ENCODE measurements around the gene DYRK1B.

DYRK1B gene

DNA sequence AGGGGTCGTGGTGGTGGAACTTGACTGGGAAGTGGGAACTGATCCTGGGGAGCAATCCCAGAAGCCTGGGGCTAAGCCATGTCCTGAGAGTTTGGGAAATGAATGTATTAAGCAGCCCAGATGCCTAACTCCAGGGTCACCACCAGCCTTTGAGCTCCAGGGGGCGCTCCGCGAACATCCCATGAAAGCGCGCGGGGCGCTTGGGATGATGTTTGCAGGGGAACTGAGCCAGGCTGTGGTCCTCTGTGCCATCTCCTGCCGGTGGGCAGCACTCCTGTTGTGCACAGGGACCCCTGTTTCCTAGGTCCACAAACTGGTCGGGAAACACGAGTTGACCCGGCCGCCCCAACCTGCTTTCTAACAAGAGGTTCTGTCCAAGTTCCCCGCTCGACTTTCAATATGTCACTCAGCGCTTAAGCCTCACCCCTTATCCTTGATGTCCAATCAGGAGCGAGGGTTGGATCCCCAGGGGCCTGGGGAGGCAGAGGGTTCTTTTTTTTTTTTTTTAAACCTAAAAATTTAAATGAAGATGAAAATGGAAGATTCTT, 40.9 kb downstream of the DYRK1B start (continued):
- TF ChIP-seq, protein P1, sequence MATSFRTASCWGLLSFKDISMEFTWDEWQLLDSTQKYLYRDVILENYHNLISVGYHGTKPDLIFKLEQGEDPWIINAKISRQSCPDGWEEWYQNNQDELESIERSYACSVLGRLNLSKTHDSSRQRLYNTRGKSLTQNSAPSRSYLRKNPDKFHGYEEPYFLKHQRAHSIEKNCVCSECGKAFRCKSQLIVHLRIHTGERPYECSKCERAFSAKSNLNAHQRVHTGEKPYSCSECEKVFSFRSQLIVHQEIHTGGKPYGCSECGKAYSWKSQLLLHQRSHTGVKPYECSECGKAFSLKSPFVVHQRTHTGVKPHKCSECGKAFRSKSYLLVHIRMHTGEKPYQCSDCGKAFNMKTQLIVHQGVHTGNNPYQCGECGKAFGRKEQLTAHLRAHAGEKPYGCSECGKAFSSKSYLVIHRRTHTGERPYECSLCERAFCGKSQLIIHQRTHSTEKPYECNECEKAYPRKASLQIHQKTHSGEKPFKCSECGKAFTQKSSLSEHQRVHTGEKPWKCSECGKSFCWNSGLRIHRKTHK (tag by site-specific recombination; IDR thresholded peaks at IDR 0.05), result no peak
- TF ChIP-seq FEZF1 (tag by site-specific recombination; IDR thresholded peaks at IDR 0.05) (no peak), ZNF223 (tag by site-specific recombination; IDR thresholded peaks at IDR 0.05) (no peak), ZNF791 (tag by site-specific recombination; IDR thresholded peaks at IDR 0.05) (no peak), ZNF112 (tag by site-specific recombination; IDR thresholded peaks at IDR 0.05) (no peak), ZNF600 (tag by site-specific recombination; IDR thresholded peaks at IDR 0.05) (peak; percentile 77), GLIS2 (tag by site-specific recombination; IDR thresholded peaks at IDR 0.05) (peak; percentile 78), ZNF560 (tag by site-specific recombination; IDR thresholded peaks at IDR 0.05; ENCODE audit: borderline replicate concordance) (no peak), TRIM28 (IDR thresholded peaks at IDR 0.05; ENCODE audit: borderline replicate concordance, low read length) (no peak), ZFP3 (tag by site-specific recombination; IDR thresholded peaks at IDR 0.05; ENCODE audit: low read depth) (no peak), RBAK (tag by site-specific recombination; IDR thresholded peaks at IDR 0.05) (no peak), ZFHX2 (tag by site-specific recombination; conservative IDR thresholded peaks at IDR 0.05) (no peak), ZNF391 (tag by site-specific recombination; IDR thresholded peaks at IDR 0.05; ENCODE audit: borderline replicate concordance, low read depth) (peak; percentile 79; the same call in 1 of the 2 replicates), ZBTB8A (tag by site-specific recombination; IDR thresholded peaks at IDR 0.05) (peak; percentile 19; the same call in 1 of the 2 replicates), ZNF843 (tag by site-specific recombination; IDR thresholded peaks at IDR 0.05) (0 out of 2 replicates have a peak, but pooled peaks have one; percentile 30), ZNF624 (tag by site-specific recombination; IDR thresholded peaks at IDR 0.05) (no peak), ZFP41 (tag by site-specific recombination; IDR thresholded peaks at IDR 0.05; ENCODE audit: borderline replicate concordance) (no peak), ZNF473 (tag by site-specific recombination; IDR thresholded peaks at IDR 0.05) (no peak), ZNF626 (tag by site-specific recombination; IDR thresholded peaks at IDR 0.05) (no peak), ZNF654 (tag by site-specific recombination; IDR thresholded peaks at IDR 0.05; ENCODE audit: low read depth) (peak; percentile 98), KLF7 (tag by site-specific recombination; IDR thresholded peaks at IDR 0.05; ENCODE audit: borderline replicate concordance) (no peak), ZNF610 (tag by site-specific recombination; IDR thresholded peaks at IDR 0.05; ENCODE audit: borderline replicate concordance) (no peak), SETDB1 (IDR thresholded peaks at IDR 0.05; ENCODE audit: insufficient read length, low read length) (no peak), ZNF19 (tag by site-specific recombination; IDR thresholded peaks at IDR 0.05; ENCODE audit: low read depth) (no peak), GLIS1 (tag by site-specific recombination; IDR thresholded peaks at IDR 0.05) (peak; percentile 54; the same call in 1 of the 2 replicates), ZNF341 (tag by site-specific recombination; IDR thresholded peaks at IDR 0.05; ENCODE audit: low read depth) (no peak), REPIN1 (tag by site-specific recombination; IDR thresholded peaks at IDR 0.05; ENCODE audit: low read depth) (peak; percentile 61; the same call in 1 of the 2 replicates), YY2 (tag by site-specific recombination; IDR thresholded peaks at IDR 0.05) (no peak)
- TF ChIP-seq, protein P2, sequence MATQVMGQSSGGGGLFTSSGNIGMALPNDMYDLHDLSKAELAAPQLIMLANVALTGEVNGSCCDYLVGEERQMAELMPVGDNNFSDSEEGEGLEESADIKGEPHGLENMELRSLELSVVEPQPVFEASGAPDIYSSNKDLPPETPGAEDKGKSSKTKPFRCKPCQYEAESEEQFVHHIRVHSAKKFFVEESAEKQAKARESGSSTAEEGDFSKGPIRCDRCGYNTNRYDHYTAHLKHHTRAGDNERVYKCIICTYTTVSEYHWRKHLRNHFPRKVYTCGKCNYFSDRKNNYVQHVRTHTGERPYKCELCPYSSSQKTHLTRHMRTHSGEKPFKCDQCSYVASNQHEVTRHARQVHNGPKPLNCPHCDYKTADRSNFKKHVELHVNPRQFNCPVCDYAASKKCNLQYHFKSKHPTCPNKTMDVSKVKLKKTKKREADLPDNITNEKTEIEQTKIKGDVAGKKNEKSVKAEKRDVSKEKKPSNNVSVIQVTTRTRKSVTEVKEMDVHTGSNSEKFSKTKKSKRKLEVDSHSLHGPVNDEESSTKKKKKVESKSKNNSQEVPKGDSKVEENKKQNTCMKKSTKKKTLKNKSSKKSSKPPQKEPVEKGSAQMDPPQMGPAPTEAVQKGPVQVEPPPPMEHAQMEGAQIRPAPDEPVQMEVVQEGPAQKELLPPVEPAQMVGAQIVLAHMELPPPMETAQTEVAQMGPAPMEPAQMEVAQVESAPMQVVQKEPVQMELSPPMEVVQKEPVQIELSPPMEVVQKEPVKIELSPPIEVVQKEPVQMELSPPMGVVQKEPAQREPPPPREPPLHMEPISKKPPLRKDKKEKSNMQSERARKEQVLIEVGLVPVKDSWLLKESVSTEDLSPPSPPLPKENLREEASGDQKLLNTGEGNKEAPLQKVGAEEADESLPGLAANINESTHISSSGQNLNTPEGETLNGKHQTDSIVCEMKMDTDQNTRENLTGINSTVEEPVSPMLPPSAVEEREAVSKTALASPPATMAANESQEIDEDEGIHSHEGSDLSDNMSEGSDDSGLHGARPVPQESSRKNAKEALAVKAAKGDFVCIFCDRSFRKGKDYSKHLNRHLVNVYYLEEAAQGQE (tag by site-specific recombination; IDR thresholded peaks at IDR 0.05), result no peak
- TF ChIP-seq, protein P3, sequence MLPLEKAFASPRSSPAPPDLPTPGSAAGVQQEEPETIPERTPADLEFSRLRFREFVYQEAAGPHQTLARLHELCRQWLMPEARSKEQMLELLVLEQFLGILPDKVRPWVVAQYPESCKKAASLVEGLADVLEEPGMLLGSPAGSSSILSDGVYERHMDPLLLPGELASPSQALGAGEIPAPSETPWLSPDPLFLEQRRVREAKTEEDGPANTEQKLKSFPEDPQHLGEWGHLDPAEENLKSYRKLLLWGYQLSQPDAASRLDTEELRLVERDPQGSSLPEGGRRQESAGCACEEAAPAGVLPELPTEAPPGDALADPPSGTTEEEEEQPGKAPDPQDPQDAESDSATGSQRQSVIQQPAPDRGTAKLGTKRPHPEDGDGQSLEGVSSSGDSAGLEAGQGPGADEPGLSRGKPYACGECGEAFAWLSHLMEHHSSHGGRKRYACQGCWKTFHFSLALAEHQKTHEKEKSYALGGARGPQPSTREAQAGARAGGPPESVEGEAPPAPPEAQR (tag by site-specific recombination; IDR thresholded peaks at IDR 0.05), result no peak
- TF ChIP-seq, protein P4, sequence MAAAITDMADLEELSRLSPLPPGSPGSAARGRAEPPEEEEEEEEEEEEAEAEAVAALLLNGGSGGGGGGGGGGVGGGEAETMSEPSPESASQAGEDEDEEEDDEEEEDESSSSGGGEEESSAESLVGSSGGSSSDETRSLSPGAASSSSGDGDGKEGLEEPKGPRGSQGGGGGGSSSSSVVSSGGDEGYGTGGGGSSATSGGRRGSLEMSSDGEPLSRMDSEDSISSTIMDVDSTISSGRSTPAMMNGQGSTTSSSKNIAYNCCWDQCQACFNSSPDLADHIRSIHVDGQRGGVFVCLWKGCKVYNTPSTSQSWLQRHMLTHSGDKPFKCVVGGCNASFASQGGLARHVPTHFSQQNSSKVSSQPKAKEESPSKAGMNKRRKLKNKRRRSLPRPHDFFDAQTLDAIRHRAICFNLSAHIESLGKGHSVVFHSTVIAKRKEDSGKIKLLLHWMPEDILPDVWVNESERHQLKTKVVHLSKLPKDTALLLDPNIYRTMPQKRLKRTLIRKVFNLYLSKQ (tag by site-specific recombination; IDR thresholded peaks at IDR 0.05; ENCODE audit: borderline replicate concordance), result no peak
- TF ChIP-seq, protein P5, sequence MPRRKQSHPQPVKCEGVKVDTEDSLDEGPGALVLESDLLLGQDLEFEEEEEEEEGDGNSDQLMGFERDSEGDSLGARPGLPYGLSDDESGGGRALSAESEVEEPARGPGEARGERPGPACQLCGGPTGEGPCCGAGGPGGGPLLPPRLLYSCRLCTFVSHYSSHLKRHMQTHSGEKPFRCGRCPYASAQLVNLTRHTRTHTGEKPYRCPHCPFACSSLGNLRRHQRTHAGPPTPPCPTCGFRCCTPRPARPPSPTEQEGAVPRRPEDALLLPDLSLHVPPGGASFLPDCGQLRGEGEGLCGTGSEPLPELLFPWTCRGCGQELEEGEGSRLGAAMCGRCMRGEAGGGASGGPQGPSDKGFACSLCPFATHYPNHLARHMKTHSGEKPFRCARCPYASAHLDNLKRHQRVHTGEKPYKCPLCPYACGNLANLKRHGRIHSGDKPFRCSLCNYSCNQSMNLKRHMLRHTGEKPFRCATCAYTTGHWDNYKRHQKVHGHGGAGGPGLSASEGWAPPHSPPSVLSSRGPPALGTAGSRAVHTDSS (tag by site-specific recombination; IDR thresholded peaks at IDR 0.05), result no peak
